Neural cell (in vitro differentiated cells): ENCODE results near the gene MYRF.

Experiments
- CTCF ChIP-seq: fragments of 450-650 bp; IDR thresholded peaks from 2 replicates; pipeline ENCODE4 v1.5.1; 2014; ENCODE audit warnings: antibody characterized with exemption, mild to moderate bottlenecking, moderate library complexity; ENCODE audit not compliant: poor library complexity, severe bottlenecking
- EZH2 ChIP-seq: fragments of 200-600, 300-800 bp; shearing (Covaris generic), sonication (generic); IDR thresholded peaks from 2 replicates; pipeline ENCODE4 v1.6.1; 2014; ENCODE audit warnings: antibody characterized with exemption, low read length, borderline replicate concordance, mild to moderate bottlenecking; ENCODE audit not compliant: insufficient read depth, poor library complexity, severe bottlenecking
- POLR2AphosphoS5 ChIP-seq: IDR thresholded peaks from 2 replicates; pipeline ENCODE4 v1.6.1; 2012
- RAD21 ChIP-seq: fragments of 450-650 bp; conservative IDR thresholded peaks from 2 replicates; pipeline ENCODE4 v1.6.1; 2014; ENCODE audit warnings: antibody characterized with exemption, mild to moderate bottlenecking, moderate library complexity
- REST ChIP-seq: IDR thresholded peaks from 2 replicates; pipeline ENCODE4 v1.6.1; 2012; ENCODE audit warnings: borderline replicate concordance
- TAF1 ChIP-seq: IDR thresholded peaks from 2 replicates; pipeline ENCODE4 v1.6.1; 2012; ENCODE audit warnings: low read depth

- TF ChIP-seq POLR2AphosphoS5 (no peak), CTCF (no peak), EZH2 (no peak), REST (no peak), RAD21 (no peak), TAF1 (no peak)
Measured at GRCh38 chr11:61802605-61803004, 50.2 kb downstream of the MYRF start.
